Middle frontal gyrus (tissue), 1 donor: Measurements from ENCODE around the gene ACSF3.

Experiments used
- DNase-seq: peaks from one replicate; pipeline ENCODE4 v3.0.0-alpha.2; 2015; ENCODE audit warnings: low spot score; ENCODE audit errors: extremely low spot score

The ACSF3 gene

DNA sequence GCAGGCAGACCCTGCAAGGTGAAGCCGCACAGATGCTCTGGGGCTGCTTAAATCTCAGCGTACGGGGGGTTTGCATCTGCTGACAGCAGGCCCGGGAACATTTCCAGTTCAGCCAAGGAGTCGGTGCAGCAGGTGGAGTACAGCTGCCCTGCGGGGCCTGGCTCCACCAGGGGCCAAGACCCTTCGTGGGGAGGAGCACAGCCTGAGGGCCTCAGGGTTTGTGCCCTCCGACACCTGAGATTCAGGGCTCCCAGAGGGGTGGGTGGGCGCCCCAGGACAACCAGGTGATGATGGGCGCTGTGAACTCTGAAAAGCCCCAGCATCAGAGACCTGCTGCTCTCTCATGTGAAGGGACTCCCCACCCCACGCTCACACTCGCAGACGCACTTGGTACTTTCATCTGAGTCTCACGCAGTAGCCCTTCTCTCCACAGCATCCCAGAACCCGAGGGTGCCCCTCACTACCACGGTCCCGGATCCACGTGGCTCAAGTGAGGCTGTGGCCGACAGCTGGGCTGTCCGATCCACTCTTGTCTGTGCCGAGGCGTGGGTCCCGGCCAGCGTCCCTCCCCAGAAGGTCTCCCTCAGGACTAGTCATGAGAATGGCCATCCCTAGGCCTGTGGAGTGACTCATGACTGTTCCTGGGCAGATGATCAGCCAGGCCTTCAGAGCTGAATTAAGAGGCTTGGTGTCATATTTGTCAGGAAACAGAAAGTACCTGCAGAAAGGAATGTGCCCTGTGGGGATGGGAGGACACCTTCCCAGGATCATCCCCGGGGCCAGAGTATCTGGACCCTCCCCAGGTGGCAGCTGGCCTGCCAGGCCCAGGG lies 29.6 kb downstream of the ACSF3 start:
- DNase-seq = no peak

DNA sequence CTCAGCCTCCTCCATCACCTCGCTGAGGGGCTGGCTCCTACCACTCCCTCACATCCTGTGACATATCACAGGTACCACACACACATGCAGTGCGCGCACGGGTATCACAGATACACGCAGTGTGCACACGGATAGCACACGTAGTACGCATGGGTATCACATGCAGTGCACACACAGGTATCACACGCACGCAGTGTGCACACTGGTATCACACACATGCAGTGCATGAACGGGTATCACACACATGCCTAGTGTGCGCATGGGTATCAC lies 30.1 kb downstream of the ACSF3 start:
- no peak for DNase-seq

DNA sequence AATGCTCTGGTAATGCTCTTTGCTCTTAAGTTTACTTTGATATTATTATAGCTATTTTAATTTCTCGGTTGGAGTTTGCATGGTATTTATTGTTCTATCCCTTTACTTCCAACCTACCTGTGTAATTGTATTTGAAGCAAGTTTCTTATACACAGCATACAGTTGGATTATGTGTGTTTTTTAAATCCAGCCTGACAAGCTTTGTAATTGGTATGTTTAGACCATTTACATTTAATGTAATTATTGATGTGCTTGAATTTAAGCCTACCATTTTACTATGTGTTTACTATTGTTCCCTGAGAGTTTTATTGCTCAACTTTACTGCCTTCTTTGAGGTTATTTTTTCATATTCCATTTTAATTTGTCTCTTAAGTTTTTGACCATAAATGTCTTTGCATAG lies 35.7 kb downstream of the ACSF3 start:
- DNase-seq = no peak

DNA sequence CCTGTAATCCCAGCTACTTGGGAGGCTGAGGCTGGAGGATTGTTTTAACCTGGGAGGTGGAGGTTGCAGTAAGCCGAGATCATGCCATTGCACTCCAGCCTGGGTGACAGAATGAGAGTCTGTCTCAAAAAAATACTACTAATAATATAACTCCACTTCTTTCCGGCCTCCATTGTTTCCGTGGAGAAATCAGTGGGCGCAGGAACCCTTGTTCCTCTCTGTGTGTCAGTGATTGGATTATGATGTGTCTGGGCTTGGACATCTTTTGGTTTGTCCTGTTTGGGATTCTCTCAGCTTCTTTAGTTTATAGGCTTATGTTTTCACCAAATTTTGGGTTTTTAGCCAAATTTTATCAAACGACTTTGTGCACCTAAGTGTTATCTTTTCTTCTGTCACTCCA lies 36.8 kb downstream of the ACSF3 start:
- DNase-seq = no peak

DNA sequence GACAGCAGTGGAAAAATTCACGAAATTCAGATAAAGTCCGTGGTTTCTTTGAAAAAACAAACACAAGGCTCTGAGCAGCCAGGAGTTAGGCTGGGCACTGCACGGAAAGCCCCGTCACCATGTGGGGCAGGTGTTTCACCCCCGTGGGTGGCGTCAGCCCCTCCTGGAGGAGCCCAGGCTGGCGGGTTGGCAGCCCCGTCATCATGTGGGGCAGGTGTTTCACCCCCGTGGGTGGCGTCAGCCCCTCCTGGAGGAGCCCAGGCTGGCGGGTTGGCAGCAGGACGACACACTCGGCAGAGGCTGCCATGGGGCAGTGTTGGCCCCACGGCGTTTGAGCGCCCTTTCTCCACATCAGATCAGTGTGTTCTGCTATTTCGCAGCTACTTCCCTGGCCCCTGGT lies 38.1 kb downstream of the ACSF3 start:
- no peak for DNase-seq

DNA sequence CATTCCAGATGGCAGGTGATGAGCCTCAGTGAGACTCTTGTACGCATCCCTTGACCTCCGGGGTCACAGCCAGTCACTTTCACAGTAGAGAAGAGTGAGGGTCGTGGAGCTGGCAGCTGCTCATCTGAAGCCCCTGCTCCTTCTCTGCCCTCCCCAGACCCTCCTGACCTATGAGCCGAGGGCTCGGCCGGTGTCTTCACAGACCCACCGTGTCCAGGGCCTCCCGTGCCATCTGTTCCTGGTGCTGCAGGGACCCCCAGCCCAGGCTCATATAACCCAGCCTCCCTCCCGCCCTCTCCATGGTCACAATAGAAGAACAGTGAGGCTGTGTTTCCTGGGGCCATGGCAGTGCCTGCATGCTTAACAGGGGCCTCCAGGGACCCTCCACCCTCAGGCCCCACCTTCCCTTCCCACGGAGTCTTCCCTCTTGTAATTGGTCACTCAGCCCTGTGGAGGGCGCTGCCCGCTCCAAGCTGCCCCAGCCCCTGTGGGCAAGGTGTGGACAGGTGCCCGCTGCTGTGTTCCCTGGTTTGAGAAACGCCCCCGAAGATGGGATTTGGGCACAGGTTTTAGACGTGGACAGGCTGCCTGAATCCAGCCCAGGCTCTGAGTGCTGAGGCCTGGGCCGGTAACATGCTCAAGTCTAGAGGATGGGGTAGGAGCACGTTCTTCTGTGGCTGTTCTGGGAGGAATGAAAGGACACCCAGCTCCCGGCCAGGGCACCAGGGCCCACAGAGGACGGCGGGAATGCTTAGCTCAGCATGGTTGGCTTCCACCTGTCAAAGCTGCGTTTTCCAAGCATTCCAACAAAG lies 38.7 kb downstream of the ACSF3 start:
- no peak for DNase-seq

DNA sequence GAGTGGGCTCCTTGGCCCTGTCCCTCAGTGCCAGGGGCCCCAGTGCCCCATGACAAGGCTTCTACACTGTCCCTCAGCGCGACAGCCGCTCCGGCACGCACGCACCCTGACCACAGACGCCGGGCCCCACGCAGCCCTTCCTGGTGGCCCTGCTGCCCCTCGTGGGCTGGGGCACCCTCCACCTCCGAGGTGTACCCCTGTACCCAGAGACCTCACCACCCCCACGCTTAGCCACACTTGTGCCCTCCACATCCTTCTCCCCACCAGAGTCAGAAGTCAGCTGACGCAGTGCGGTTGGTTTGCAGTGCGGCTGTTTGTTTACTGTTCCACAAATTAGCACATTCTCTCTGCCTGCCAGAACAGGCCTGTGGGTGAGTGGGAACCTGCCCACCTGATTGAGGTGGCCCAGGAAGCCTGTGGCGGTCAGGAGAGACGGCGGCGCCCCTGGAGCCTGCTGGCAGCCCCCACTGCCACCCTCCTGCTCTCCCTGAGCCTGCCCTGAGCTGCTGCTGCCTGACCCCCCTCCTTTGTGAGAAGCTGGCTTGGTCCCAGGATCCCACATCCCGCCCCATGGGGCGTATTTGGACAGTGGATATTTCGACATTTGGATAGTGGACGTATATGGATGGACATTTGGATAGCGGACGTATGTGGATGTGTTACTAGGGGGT lies 39.9 kb downstream of the ACSF3 start:
- DNase-seq = no peak

DNA sequence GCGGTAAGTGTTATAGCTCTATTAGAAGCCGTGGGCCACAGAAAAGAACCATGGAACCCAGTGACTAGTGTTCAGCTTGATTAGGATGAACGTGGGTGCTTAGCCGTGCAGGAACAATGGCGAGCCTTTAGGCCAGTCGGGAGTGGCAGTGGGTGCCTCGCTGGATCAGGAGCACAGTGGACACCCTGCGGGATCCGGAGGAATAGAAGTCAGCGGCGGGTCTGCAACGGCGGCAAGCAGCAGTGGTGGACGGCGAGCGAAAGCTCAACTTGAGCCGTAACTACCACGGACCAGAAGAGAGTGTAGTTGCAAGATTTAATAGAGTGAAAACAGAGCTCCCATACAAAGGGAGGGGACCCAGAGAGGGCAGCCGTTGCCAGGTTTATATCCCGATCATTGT lies 40.6 kb downstream of the ACSF3 start:
- no peak for DNase-seq

DNA sequence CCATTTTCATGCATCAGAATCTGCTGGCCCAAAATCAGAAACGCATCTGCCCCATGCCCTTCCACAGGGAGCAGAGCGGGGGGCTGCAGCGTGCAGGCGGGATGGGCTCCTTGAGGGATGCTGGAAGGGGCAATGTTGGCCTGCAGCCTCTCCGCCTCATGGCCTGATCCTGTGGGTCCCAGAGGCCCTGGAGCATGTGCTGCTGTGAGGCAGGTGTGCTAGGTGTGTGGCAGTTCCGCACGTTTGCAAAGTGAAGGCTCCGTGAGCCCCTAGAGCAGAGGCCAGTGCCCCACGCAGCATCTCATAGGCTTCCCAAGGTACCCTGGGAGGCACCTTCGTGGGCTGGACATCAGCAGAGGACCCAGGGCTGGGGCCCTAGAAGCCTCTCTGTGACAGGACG lies 41.5 kb downstream of the ACSF3 start:
- DNase-seq = no peak

DNA sequence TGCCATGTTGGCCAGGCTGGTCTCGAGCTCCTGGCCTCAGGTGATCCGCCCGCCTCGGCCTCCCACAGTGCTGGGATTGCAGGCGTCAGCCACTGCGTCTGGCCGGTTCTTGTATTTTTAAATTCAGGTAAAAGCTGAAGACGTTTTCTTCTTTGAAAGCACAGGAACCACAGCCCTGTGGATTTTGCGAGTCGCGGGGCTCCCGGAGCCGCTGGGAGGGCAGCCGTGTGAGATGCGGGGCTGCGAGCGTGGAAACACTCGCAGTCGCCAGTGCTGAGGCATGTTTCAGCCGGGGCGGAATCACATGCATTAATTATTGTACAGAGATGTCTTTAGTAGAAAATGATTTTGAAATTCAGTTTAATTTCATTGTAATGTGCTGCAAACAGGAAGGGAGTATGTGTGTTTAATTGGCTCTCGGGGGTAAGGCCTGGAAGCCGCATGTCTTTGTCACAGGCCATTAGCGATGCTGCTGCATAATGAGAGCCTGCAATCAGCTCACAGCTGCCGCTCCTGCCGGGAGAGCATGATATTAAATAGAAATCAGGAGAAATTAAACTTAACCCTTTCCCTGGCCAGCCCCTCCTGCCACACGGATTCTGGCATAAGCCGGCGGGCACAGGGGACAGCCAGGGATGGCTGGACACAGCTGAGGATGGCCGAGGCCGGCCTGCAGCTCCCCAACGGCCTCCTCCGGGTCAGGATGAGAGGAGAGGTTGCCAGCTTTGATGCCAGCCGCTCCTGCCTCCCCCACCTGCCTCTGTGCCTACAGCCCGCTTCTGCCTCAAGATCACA lies 42.5 kb downstream of the ACSF3 start:
- DNase-seq = no peak

DNA sequence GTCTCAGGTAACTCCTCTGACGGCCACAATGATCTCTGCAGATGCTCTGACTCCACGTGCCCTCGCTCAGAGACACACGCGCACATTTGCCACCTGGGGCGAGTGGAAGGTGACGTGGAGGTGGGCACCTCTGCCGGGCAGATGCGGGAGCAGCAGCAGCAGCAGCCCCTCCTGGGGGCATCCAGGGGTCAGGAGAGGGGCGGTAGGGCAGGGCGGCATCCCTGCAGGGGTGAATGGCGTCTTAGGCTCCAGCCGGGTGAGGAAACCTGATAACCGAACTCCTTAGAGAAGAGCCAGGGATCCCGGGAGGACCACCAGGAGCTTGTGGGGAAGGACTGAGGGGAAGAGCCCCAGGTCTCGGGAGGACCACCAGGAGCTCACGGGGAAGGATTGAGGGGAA lies 43.3 kb downstream of the ACSF3 start:
- DNase-seq = no peak

DNA sequence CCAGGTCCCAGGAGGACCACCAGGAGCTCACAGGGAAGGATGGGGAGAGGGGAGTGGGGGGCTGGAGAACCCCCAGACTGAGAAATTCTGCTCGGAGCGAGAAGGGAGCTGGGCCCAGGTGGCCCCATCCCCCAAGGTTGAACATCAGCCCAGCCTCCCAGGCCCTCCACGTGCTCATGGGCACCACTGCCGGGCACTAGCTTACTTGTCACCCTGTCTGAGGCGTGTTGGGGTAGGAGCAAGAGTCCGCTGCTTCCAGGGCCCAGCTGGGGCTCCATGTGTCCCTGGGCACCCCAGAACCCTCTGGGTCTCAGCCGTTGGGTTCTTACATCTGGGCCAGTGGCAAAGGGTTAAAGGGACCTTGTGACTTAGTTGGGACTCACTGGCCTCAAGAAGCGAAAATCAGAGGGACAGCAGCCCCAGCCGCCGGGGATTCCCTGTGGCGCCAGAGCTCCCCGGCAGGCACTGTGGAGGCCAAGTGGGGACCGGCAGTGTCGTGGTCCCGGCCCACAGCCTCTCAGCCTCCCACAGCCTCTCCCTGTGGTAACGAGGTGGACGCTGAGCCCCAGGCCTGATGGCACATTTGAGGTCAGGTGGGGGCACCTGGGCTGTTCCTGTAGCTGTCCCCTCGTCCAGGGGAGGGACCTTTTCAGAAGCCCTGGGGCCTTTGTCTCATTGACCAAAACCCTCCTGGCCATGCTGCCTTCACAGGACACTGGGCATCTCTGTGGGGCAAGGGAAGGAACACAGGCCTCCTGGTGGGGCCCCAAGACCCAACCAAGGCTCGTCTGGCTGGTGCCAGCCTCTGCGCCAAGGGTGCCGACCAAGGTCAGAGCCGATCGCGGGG lies 44.2 kb downstream of the ACSF3 start:
- no peak for DNase-seq

DNA sequence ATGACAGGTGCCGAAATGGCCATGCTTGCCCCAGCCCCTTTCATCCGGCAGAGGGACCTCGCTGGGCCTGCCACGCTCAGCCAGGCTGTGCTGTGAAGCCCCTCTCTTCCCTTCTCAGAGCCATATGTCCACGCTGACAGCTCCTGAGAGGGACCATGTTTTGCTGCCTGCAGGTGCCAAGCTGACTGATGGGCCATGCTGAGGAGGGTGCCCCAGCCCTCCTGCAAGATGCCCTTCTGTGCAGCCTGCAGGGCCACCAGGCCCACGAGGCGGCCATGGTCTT lies 44.8 kb downstream of the ACSF3 start:
- DNase-seq = no peak

DNA sequence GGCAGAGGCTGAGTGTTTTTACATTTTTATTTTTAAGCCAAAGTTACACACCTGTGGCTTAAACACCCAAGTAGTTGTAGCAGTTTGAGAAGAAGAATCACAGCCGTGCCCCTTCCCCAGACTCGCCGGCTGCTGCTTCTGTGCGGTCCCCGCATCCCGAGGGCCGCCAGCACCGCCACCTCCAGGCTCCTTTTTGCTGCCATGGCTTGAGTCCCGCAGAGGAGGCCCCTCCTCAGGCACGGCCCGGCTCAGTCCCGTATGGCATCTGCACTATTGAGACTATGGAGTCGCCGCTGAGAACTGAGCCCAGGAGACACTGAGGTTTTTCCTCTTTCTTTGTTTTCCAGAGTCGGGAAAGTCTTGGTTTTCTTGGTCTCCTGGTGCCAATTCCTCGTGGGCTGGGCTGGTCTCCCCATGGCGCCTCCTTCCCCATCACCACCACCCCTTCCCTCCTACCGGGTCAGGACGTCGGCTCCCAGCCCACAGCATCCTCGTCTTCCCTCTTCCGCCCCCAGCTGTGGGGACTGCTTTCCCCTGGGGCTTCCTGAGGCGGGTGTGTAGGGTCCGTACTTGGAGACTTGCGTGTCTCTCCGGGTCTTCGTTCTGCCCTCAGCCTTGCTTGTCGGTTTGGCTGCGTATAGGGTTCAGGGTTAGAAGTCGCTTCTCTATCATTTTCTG lies 45.3 kb downstream of the ACSF3 start:
- DNase-seq = no peak

DNA sequence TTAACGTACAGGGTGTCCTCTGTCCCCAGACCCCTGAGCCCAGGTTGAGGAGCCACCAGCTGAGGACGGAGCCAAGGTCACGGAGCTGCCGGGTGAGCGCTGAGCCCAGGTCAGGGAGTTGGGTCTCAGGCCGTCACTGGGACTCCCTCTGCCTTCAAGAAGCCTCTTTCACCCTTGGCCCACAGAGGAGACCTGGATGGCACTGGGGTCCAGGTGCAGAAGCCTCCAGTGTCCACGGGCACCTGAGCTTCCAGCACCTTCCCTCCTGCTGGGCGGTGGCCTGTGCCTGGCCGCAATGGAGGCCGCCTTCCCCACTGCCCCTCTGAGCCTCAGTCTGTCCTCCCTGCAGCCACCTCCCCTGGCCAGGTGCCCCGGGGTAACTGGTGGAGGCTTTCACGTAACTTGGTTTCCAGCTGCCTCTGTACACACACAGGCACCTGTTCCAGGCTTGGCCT lies 46.3 kb downstream of the ACSF3 start:
- DNase-seq = no peak

DNA sequence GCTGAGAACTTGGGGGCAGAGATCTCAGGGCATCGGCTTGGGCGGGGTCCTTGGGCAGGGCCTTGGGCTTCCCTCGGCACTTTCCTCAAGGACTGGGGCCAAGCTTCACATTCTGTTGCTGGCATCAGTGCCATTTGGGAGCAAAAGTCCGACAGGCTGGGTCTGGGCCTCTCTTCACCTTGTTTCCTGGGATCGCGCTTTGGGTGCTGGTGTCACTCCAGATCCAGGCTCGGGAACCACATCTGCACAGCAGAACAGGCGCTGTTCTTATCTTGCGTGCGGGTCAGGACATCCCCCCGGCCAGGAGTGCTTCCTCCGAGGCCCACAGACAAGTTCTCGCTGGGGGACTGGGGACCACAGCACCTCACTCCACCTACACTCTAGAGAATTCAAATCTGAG lies 46.7 kb downstream of the ACSF3 start:
- DNase-seq = no peak

DNA sequence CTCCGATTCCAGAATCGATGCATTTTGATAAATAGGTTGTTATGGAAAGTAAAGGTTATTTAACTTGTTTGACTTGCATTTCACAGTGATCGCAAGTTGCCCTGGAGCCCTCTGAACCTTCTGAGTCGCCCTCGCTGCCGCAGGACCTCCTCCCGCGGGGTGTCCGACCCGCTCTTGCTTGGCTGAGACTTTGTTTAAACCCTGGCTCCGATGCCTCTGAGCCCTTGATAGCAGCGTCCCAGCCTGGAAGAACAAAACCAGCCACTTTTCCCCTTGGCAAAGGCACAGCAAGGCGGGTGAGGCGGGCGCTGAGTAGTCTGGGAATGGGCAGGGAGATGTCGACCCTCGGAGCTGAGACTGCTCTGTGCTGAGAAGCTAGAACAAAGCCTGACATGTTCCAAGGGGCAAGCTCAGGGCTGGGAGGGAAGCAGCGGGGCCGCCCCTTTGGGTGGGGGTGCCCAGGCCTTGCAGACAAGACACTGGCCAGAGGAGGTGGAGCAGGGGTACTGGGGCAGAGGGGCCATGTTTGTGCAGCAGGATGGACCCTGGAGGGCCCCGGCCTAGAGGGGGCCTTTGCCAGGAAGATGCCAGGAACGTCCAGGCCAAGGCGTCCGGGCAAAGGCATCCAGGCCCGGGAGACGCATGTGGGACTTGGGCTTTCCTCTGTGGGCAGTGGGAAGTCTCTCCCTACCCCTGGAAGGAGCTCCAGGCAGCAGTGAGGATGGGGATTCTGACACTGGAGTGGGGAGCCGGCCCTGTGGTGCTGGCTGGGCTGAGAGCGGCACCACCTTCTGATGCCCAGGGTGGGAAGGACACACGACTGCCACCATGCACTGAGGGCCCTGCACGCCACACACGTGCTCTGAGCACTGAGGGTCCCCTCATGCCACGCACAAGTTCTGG lies 47.6 kb downstream of the ACSF3 start:
- DNase-seq = no peak

DNA sequence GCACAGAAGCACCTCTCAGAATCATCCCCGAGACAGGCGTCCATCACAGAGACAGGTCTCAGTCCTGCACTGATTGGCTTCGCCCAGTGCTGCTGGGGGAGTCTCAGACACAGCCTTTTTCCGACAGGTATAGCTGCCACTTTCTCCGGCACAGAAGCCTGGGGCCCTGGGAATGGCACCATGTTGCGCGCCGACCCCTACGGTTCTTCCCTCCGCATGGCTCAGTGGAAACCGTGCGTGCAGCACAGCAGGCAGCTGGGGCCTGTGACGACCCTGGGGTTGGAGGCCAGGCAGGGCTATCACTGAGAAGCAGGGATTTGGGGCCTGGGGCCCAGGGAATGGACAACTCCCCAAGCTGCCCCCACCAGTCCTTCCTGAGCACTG lies 48.2 kb downstream of the ACSF3 start:
- DNase-seq = no peak

DNA sequence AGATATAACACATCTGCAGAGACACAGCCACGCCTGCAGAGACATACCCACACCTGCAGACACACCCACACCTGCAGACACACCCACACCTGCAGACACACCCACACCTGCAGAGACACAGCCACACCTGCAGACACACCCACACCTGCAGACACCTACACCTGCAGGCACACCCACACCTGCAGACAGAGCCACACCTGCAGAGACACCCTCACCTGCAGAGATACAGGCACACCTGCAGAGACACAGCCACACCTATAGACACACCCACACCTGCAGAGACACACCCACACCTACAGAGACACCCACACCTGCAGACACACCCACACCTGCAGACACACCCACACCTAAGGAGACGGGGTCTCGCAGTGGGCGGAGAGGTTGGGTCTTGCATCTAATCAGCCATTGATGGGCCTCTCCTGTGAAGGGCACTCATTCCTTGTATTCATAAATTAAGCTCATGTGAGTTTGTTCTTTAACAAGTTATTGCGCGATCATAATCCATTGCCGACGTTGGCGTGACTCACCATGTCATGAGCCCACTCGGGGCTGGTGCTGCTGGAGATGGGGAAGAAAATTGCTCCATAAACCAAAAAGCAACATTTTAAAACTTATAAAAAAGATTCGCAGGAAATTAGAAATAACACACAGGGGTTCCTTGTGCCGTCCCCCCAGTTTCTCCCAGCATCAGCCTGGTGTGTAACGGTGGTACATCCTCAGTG lies 49.0 kb downstream of the ACSF3 start:
- DNase-seq = no peak
